GM12892 (cell line): ENCODE data around the gene FGFBP1.

Experiments used
- POLR2A ChIP-seq: IDR thresholded peaks from 2 replicates; pipeline ENCODE4 v1.6.1; 2011; ENCODE audit warnings: low read depth, low read length, control low read depth
- POLR2AphosphoS5 ChIP-seq: IDR thresholded peaks from 2 replicates; pipeline ENCODE4 v1.6.1; 2011; ENCODE audit warnings: low read depth, low read length, control low read depth
- TAF1 ChIP-seq: IDR thresholded peaks from 2 replicates; pipeline ENCODE4 v1.6.1; 2011; ENCODE audit warnings: low read depth, mild to moderate bottlenecking, control low read depth, low read length, borderline replicate concordance

GRCh38 chr4:15914736-15915135 is 23.8 kb downstream of the FGFBP1 start:
- TF ChIP-seq POLR2A (no peak), TAF1 (no peak), POLR2AphosphoS5 (no peak)
